A673 (cell line): ENCODE results near the gene DNM2.

Source experiments
- EZH2 ChIP-seq: fragments of 200-600 bp; sonication (generic); IDR thresholded peaks from 2 replicates; pipeline ENCODE4 v1.6.1; 2017; ENCODE audit warnings: borderline replicate concordance, low read depth, mild to moderate bottlenecking, mixed read lengths, antibody characterized with exemption, low read length; ENCODE audit not compliant: poor library complexity, severe bottlenecking
- TF ChIP-seq, protein P1 (sequence below): fragments of 300-800, 200-600 bp; sonication (generic); conservative IDR thresholded peaks from 2 replicates; pipeline ENCODE4 v1.5.1; 2017; ENCODE audit warnings: low read depth, mild to moderate bottlenecking, antibody characterized with exemption, low read length, moderate library complexity, mixed read lengths

DNA sequence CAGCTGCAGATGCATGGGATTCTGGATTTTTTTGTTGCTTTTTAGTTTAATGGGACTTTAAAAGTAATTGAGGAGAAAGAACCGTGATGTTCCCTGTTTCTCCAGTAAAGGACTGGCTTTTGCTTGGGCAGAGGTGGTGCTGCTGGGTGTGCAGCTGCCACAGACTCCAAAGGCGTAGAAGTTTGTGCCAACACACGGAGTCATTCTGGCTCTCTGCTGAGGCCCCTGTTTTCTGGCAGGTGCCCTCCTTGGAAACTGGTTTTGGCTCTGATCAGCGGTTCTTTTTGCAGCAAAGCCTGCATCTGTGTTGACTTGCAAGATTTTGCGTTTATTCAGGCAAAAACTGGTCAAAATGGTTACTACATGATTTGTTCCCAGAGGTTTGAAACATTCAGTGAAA is 32.7 kb upstream of the DNM2 start:
- TF ChIP-seq, protein P1, sequence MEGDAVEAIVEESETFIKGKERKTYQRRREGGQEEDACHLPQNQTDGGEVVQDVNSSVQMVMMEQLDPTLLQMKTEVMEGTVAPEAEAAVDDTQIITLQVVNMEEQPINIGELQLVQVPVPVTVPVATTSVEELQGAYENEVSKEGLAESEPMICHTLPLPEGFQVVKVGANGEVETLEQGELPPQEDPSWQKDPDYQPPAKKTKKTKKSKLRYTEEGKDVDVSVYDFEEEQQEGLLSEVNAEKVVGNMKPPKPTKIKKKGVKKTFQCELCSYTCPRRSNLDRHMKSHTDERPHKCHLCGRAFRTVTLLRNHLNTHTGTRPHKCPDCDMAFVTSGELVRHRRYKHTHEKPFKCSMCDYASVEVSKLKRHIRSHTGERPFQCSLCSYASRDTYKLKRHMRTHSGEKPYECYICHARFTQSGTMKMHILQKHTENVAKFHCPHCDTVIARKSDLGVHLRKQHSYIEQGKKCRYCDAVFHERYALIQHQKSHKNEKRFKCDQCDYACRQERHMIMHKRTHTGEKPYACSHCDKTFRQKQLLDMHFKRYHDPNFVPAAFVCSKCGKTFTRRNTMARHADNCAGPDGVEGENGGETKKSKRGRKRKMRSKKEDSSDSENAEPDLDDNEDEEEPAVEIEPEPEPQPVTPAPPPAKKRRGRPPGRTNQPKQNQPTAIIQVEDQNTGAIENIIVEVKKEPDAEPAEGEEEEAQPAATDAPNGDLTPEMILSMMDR = no peak
- TF ChIP-seq EZH2 = no peak
